HCT116 (cell line): ENCODE measurements around the gene MMP12. TPM values are rescaled to one million over a fixed set of nuclear protein-coding genes. Genes with fewer than 3 reads are reported as not detected.

ENCODE experiments used
- ATAC-seq: fragments of 200-7000 bp; cut with Tn5 transposase; 2 replicates; pipeline ENCODE4 v1.9.1; 2020; ENCODE audit warnings: mild to moderate bottlenecking, moderate library complexity
- BruUV-seq: library from RNA; stranded (reverse); fragments of 400-500 nt; replicated peaks from 2 replicates; lab custom pipeline; 2021; lab: Mats Ljungman, UMichigan
- CTCF ChIA-PET: fragments of 300-600 bp; sonication (Branson Sonifier 250); formaldehyde crosslinking; loops from one replicate; lab custom pipeline; 2021; ENCODE audit warnings: antibody characterized with exemption; lab: Charles Lee
- POLR2A ChIA-PET: fragments of 300-600, 350-600 bp; sonication (Branson Sonifier 250); formaldehyde crosslinking; loops from one replicate; lab custom pipeline; 2021; ENCODE audit warnings: antibody characterized with exemption; lab: Charles Lee
- RAD21 ChIA-PET, 2 experiments: fragments of 300-600 bp; sonication (Branson Sonifier 250); formaldehyde crosslinking; loops; one replicate each; lab custom pipeline; 2023; ENCODE audit warnings: low total read pairs in 2 of 2; ENCODE audit not compliant: uncharacterized antibody in 2 of 2, unreplicated experiment in 2 of 2, low non-redundant PET in 1 of 2; lab: Charles Lee
- DNase-seq: peaks from one replicate; pipeline ENCODE4 v3.0.0-alpha.2; 2010; ENCODE audit warnings: low read depth, low spot score
- H2AFZ ChIP-seq: fragments of 200-600 bp; shearing (Covaris generic), sonication (generic); 2 replicates; pipeline ENCODE4 v1.6.1; 2017; ENCODE audit warnings: low read depth, mixed run types, mixed read lengths, antibody characterized with exemption, low read length; ENCODE audit not compliant: poor library complexity, severe bottlenecking
- H3K27ac ChIP-seq: 2 replicates; pipeline ENCODE4 v1.5.1; 2012; ENCODE audit warnings: low read depth, low read length
- H3K27me3 ChIP-seq: fragments of 200-600 bp; sonication (generic); 2 replicates; pipeline ENCODE4 v1.6.1; 2016; ENCODE audit warnings: mixed run types, low read length, mixed read lengths; ENCODE audit not compliant: insufficient read depth
- H3K36me3 ChIP-seq, 2 experiments: fragments of 200-500 bp in 1 of 2; fragments of 200-600 bp in 1 of 2; sonication (Bioruptor generic) in 1 of 2; sonication (generic) in 1 of 2; 2 replicates each; pipeline versions ENCODE4 v1.5.1 to v1.6.1; 2014 to 2016; ENCODE audit warnings: low read length in 2 of 2, inconsistent platforms in 1 of 2, mixed read lengths in 1 of 2, mixed run types in 1 of 2; ENCODE audit not compliant: insufficient read depth in 2 of 2, control insufficient read depth in 1 of 2
- H3K4me1 ChIP-seq, 2 experiments: fragments of 200-600 bp in 1 of 2; sonication (generic) in 1 of 2; 2 replicates each; pipeline versions ENCODE4 v1.5.1 to v1.6.1; 2012 to 2017; ENCODE audit warnings: low read length in 2 of 2, inconsistent platforms in 1 of 2, mild to moderate bottlenecking in 1 of 2, mixed read lengths in 1 of 2, mixed run types in 1 of 2, moderate library complexity in 1 of 2; ENCODE audit not compliant: insufficient read depth in 2 of 2, control insufficient read depth in 1 of 2
- H3K4me2 ChIP-seq: fragments of 200-600 bp; sonication (generic); 2 replicates; pipeline ENCODE4 v1.6.1; 2017; ENCODE audit warnings: mixed run types, low read length, mixed read lengths
- H3K4me3 ChIP-seq, 2 experiments: fragments of 200-600 bp in 1 of 2; sonication (generic) in 1 of 2; replicated peaks in 1 of 2; 2 replicates each; pipeline ENCODE4 v1.5.1; 2011 to 2016; ENCODE audit warnings: low read length in 2 of 2, control low read depth in 1 of 2, low read depth in 1 of 2, mild to moderate bottlenecking in 1 of 2, mixed read lengths in 1 of 2, mixed run types in 1 of 2
- H3K79me2 ChIP-seq: fragments of 200-600 bp; sonication (generic); 2 replicates; pipeline ENCODE4 v1.6.1; 2017; ENCODE audit warnings: mild to moderate bottlenecking, mixed run types, low read length, moderate library complexity, mixed read lengths; ENCODE audit not compliant: insufficient read depth
- H3K9ac ChIP-seq: fragments of 200-600 bp; sonication (generic); 2 replicates; pipeline ENCODE4 v1.6.1; 2016; ENCODE audit warnings: low read length, mixed read lengths
- H3K9me2 ChIP-seq: fragments of 200-600 bp; sonication (generic), shearing (Covaris generic); 2 replicates; pipeline ENCODE4 v1.6.1; 2017; ENCODE audit warnings: mixed run types, mild to moderate bottlenecking, moderate library complexity; ENCODE audit not compliant: insufficient read depth
- H3K9me3 ChIP-seq, 2 experiments: fragments of 200-500 bp in 1 of 2; fragments of 200-600 bp in 1 of 2; sonication (Bioruptor generic) in 1 of 2; sonication (generic) in 1 of 2; 2 replicates each; pipeline ENCODE4 v1.6.1; 2014 to 2017; ENCODE audit warnings: low read length in 2 of 2, mixed read lengths in 2 of 2, inconsistent platforms in 1 of 2, low read depth in 1 of 2, mild to moderate bottlenecking in 1 of 2, mixed run types in 1 of 2, moderate library complexity in 1 of 2; ENCODE audit not compliant: control insufficient read depth in 1 of 2, insufficient read depth in 1 of 2
- H4K20me1 ChIP-seq: fragments of 200-600 bp; sonication (generic), shearing (Covaris generic); 2 replicates; pipeline ENCODE4 v1.6.1; 2017; ENCODE audit warnings: mixed run types, mild to moderate bottlenecking, moderate library complexity; ENCODE audit not compliant: insufficient read depth
- ATF3 ChIP-seq: IDR thresholded peaks from 2 replicates; pipeline ENCODE4 v1.6.1; 2012
- CBX3 ChIP-seq: IDR thresholded peaks from 2 replicates; pipeline ENCODE4 v1.6.1; 2012; ENCODE audit warnings: low read depth
- CEBPB ChIP-seq: IDR thresholded peaks from 2 replicates; pipeline ENCODE4 v1.6.1; 2012; ENCODE audit warnings: low read depth
- ELF1 ChIP-seq: IDR thresholded peaks from 2 replicates; pipeline ENCODE4 v1.6.1; 2012; ENCODE audit warnings: low read depth, borderline replicate concordance
- EZH2 ChIP-seq: fragments of 200-600 bp; sonication (generic); IDR thresholded peaks from 2 replicates; pipeline ENCODE4 v1.6.1; 2017; ENCODE audit warnings: antibody characterized with exemption, mixed run types
- EZH2phosphoT487 ChIP-seq: fragments of 200-600 bp; IDR thresholded peaks from 2 replicates; pipeline ENCODE4 v1.6.1; 2018; ENCODE audit warnings: antibody characterized with exemption, borderline replicate concordance
- FOSL1 ChIP-seq: IDR thresholded peaks from 2 replicates; pipeline ENCODE4 v1.6.1; 2012; ENCODE audit warnings: low read depth
- POLR2A ChIP-seq: IDR thresholded peaks from 2 replicates; pipeline ENCODE4 v1.7.0; 2011; ENCODE audit warnings: borderline replicate concordance; ENCODE audit not compliant: insufficient read depth, insufficient read length; ENCODE audit errors: extremely low read depth
- POLR2AphosphoS5 ChIP-seq: IDR thresholded peaks from 2 replicates; pipeline ENCODE4 v1.6.1; 2011; ENCODE audit warnings: mild to moderate bottlenecking, low read depth, low read length, moderate library complexity
- RAD21 ChIP-seq: IDR thresholded peaks from 2 replicates; pipeline ENCODE4 v1.6.1; 2012; ENCODE audit warnings: low read depth, mild to moderate bottlenecking
- TCF7L2 ChIP-seq: IDR thresholded peaks from 2 replicates; pipeline ENCODE4 v1.7.0; 2011; ENCODE audit warnings: borderline replicate concordance, inconsistent platforms; ENCODE audit not compliant: insufficient read depth, insufficient read length; ENCODE audit errors: extremely low read depth
- YY1 ChIP-seq: IDR thresholded peaks from 2 replicates; pipeline ENCODE4 v1.6.1; 2011; ENCODE audit warnings: low read length, low read depth, moderate library complexity, mild to moderate bottlenecking; ENCODE audit not compliant: insufficient replicate concordance; ENCODE audit errors: extremely low read depth
- ZBTB33 ChIP-seq: IDR thresholded peaks from 2 replicates; pipeline ENCODE4 v1.6.1; 2011; ENCODE audit warnings: mild to moderate bottlenecking, low read length, moderate library complexity; ENCODE audit not compliant: insufficient replicate concordance; ENCODE audit errors: extremely low read depth
- ZFX ChIP-seq: fragments of 450-650 bp; IDR thresholded peaks from 2 replicates; pipeline ENCODE4 v1.6.1; 2017
- intact Hi-C: fragments of 100-400 bp; cut with micrococcal nuclease; formaldehyde crosslinking; loops from 2 replicates; pipeline ENCODE4 v1.10.0; 2022
- total RNA-seq: library from RNA; stranded (reverse); gene quantifications from one replicate; pipeline ENCODE4 v1.2.1, GENCODE V29; 2021; ENCODE audit not compliant: unreplicated experiment
- TF ChIP-seq, protein P1 (sequence below), 3 experiments: fragments of 200-600 bp in 1 of 3; sonication (generic) in 1 of 3; IDR thresholded peaks in 2 of 3; conservative IDR thresholded peaks in 1 of 3; 2 replicates each; pipeline ENCODE4 v1.5.1; 2012 to 2017; ENCODE audit warnings: low read depth in 2 of 3, low read length in 2 of 3, antibody characterized with exemption in 1 of 3, borderline replicate concordance in 1 of 3, control low read depth in 1 of 3, mild to moderate bottlenecking in 1 of 3, mixed read lengths in 1 of 3, mixed run types in 1 of 3, moderate library complexity in 1 of 3; ENCODE audit not compliant: insufficient read depth in 1 of 3

Gene MMP12
- total RNA-seq, 1 experiment from 2014 or later = not detected

GRCh38 chr11:102843489-102843888, 31.3 kb downstream of the MMP12 start, which contains the start of gene MMP3:
MMP3 (minus strand) TSS chr11:102843609; CDS start chr11:102843546, 63 bp downstream.
- H3K9ac ChIP-seq = no peak within 1 kb of the TSS
- no peak for DNase-seq
- no peaks in the 10 kb centered on the region for H4K20me1 ChIP-seq
- no peak within 1 kb of the TSS for H3K27ac ChIP-seq
- no peak for ATAC-seq
- no peaks in the 10 kb centered on the region for H3K27me3 ChIP-seq
- intact Hi-C loops = no loop called here
- no peaks in the 10 kb centered on the region for H3K79me2 ChIP-seq
- H3K9me3 ChIP-seq = no peaks in the 10 kb centered on the region
- BruUV-seq = no TSS peak
- no peak within 1 kb of the TSS for H3K4me3 ChIP-seq
- TF ChIP-seq ZFX = no peak
- TF ChIP-seq CBX3 = no peak
- no peak for TF ChIP-seq YY1
- TF ChIP-seq ZBTB33 = no peak
- no peak for TF ChIP-seq ATF3
- TF ChIP-seq RAD21 = no peak
- no peak for TF ChIP-seq EZH2phosphoT487
- no peak for TF ChIP-seq CEBPB
- TF ChIP-seq, protein P1, sequence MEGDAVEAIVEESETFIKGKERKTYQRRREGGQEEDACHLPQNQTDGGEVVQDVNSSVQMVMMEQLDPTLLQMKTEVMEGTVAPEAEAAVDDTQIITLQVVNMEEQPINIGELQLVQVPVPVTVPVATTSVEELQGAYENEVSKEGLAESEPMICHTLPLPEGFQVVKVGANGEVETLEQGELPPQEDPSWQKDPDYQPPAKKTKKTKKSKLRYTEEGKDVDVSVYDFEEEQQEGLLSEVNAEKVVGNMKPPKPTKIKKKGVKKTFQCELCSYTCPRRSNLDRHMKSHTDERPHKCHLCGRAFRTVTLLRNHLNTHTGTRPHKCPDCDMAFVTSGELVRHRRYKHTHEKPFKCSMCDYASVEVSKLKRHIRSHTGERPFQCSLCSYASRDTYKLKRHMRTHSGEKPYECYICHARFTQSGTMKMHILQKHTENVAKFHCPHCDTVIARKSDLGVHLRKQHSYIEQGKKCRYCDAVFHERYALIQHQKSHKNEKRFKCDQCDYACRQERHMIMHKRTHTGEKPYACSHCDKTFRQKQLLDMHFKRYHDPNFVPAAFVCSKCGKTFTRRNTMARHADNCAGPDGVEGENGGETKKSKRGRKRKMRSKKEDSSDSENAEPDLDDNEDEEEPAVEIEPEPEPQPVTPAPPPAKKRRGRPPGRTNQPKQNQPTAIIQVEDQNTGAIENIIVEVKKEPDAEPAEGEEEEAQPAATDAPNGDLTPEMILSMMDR (IDR thresholded peaks at IDR 0.05 in 2 of 3, conservative IDR thresholded peaks at IDR 0.05 in 1 of 3; ENCODE audit: borderline replicate concordance in 1 of 3, insufficient read depth in 1 of 3, low read depth in 2 of 3, low read length in 2 of 3) = no peak
- TF ChIP-seq EZH2 = no peak
- no peak for TF ChIP-seq TCF7L2
- no peak for TF ChIP-seq POLR2AphosphoS5
- no peak for TF ChIP-seq POLR2A
- TF ChIP-seq ELF1 = no peak
- no peak for TF ChIP-seq FOSL1
- ChIA-PET RAD21 (no interaction called here), CTCF (no interaction called here), POLR2A (no interaction called here)
- H3K36me3 ChIP-seq = no peaks in the 10 kb centered on the region
- no peaks in the 10 kb centered on the region for H3K4me1 ChIP-seq
- H3K9me2 ChIP-seq = no peaks in the 10 kb centered on the region
- H2AFZ ChIP-seq = no peak within 1 kb of the TSS
- H3K4me2 ChIP-seq = no peak within 1 kb of the TSS
